GM04503 (cell line): ENCODE results near the gene ENO2.

ENCODE experiments used
- DNase-seq: peaks from one replicate; pipeline ENCODE4 v3.0.0-alpha.2; 2012; ENCODE audit warnings: low read depth

The ENO2 gene

GRCh38 chr12:6960593-6961277 lies 46.4 kb downstream of the ENO2 start:
- DNase-seq, result no peak

DNA sequence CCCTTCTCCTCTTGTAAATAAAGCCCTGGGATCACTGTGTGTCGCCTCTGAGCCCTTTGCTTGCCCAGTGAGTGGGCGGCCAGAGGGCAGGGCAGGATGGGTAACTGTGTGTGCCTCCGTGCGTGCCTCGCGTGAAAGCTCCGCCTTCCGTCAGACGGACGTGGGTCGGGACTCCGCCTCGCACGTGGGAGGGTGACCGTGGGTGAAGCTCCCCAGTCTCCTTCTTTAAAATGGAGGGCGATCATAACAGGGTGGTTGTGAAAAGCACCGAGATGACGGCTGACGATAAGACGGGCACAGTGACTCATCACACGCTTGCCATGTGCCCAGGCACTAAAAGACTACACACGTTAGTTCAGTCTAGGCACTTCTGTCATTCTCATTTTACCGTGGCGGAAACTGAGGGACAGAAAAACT lies 46.9 kb downstream of the ENO2 start:
- no peak for DNase-seq

DNA sequence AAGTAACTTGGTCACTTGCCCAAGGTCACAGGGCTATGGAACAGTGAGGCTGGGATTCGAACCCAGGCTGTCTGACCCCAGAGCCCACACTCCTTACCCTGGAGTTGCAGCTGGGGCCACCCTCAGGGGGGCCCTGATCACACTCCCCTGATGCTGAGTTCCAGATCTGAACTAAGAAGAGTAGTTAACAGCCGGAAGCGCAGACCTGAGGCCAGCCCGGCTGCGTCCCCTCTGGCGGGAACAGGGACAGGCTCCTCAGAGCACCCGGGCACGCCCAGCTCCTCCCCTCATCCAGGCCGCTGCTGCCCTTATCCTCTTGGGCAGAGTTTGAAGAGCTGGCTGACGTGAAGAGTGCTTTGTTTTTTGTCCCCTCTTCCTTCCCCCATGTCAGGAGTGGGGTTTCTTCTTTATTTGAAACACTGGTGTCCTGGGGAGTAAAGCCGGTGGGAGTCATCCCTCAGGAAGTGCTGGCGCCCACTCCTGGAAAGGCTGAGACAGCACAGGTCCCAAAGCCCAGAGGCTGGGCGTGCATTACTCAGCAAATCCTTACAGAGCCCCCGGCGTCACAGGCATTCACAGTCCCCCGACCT lies 47.4 kb downstream of the ENO2 start:
- DNase-seq, result no peak

DNA sequence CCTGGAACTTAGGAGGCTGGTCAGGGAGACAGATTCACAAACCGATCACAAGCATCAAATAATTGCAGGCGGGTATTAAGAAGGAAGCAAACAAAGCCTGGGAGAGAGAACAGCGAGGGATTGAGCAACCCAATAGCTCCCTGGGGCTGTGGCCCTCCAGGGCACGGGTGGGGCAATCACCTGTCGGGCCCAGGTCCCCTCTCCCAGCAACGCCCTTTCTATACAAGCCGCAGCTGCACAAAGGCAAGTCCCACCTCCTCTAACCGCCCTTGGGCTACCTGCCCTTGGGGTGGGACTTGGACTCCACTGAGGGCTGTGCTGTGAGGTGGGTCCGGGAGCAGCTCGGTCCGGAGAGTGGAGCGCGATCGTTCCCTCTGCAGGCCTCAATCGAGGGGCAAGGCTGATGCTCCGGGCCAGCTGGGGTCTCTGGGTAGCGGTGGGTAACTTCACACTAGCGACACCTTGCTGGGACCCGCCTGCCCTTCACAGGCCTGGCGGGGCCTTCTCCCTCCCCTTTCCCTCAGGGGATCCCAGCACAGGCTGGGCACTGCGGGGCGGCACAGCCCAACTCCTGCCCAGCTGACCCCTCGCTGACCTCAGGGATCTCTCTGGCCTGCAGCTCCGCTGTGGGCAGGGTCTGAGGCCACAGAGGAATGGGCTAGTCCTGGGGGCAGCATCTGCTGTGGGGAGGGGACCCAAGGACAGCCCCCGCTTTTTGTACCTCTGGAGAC lies 48.1 kb downstream of the ENO2 start:
- no peak for DNase-seq

- no peak for DNase-seq
Measured at GRCh38 chr12:6963016-6963731, 48.8 kb downstream of the ENO2 start.

- no peak for DNase-seq
Measured at GRCh38 chr12:6963791-6964413, 49.5 kb downstream of the ENO2 start.

GRCh38 chr12:6964605-6965025 lies 50.2 kb downstream of the ENO2 start:
- no peak for DNase-seq

GRCh38 chr12:6965026-6965661 lies 50.8 kb downstream of the ENO2 start:
- no peak for DNase-seq

- no peak for DNase-seq
Measured at GRCh38 chr12:6965714-6966113, 51.3 kb downstream of the ENO2 start.

DNA sequence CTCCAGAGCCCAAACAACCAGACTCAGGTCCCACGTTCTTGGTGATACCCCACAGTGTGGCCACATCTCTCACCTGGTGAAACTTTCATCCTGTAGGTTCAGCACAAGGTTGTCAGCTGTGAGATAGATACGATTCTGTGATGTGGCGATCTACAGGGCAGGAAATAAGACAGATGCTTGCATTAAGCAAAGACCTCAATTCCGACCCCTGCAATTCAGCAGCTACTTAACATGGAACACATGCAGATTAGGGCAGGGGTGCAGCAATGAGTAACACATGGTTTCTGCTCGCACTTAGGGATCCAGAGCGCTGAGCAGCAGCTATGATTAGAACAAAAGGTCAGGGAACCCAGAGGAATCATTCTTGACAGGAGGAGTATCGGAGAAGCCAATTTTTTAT lies 52.0 kb downstream of the ENO2 start:
- no peak for DNase-seq

DNA sequence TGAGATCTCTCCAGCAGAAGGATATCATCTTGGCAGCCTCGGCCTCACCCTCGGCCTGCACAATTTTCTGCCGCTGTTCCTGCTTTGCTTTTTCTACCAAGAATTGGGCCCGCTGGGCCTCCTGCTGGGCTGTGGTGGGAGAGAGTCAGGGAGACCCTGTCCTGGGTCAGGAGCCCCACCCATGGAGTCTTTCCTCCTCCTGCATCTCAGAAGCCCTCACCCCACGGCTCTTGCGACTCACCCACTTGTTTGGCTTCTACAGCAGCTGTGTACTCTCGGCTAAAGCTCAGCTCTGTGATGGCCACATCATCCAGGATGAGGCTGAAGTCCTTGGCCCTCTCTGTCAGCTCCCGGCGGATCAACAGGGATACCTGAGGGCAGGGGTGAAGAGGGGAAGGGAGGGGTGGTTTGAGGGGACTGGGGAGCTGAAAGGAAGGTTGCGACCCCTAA lies 53.3 kb downstream of the ENO2 start:
- DNase-seq, result no peak

- DNase-seq, result no peak
Measured at GRCh38 chr12:6968426-6968825, 54.0 kb downstream of the ENO2 start.

- no peak for DNase-seq
Measured at GRCh38 chr12:6970096-6970527, 55.7 kb downstream of the ENO2 start.
